ENCODE results near the gene SOX8.

Gene SOX8

DNA sequence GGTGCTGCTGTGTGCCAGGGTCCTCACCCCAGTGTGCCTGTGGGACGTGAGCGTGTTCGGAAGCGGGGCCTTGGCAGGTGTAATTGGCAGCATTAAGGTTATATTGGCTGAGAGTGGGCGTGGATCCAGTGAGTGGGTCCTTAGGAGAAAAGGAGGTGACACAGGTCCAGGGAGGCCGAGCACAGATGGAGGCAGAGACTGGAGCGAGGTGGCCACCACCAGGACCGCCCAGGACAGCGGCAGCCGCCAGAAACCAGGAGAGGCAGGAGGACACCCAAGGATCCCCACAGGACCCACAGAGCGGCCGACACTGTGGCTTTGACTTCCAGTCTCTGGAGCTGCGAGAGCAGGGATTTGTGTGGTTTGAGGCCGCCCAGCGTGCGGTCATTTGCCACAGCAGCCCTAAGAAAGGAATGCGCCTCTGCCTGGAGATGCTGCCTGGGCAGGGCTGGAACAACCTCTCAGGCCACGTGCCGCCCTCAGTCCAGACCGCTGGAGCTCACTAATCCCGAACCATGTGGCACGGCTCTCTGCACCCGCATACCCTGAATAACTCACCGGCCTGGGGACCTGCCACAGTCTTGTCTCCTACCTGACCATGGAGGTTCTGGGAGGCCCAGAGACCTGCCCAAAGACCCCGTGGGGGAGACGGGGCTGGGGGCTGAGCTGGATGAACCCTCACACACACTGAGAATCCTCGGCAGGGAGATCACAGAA, 45.4 kb downstream of the SOX8 start:
- DNase-seq (ENCODE audit: low read depth) = no peak

DNA sequence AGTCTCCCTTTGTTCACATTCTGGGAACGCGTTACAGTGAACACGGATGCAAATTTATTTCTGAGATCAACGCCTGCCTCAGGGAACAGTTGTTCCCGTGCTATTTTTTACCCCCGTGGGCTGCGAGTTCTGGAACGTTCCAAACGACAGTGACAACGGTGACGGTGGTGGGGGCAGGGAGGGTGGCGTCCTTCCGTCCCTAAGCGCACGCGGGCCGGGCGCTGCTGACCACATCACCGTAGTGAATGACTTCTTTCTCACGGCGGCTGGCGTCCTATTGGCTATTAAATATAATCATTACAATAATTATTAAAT, 45.9 kb downstream of the SOX8 start:
- no peak for DNase-seq (ENCODE audit: low read depth)

DNA sequence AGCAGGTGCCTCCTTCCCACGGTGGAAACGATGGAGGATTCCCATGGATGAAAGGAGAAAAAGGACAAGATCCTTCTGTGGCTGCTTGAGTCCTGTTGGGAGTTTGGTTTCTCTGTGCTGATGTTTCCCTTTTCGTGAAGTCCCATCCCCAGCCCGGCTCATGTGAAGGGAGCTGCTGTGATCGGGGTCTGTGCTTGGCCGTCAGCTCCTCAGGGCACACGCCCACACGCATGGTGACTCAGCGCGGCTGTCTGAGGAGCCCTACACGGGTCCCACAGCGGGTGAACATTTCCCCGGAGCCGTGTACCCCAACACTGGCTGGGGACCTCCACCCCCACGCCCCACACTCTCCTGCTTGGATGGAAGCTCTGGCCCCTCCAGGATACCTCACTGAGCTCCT, 46.5 kb downstream of the SOX8 start:
- DNase-seq (ENCODE audit: low read depth) = no peak

DNA sequence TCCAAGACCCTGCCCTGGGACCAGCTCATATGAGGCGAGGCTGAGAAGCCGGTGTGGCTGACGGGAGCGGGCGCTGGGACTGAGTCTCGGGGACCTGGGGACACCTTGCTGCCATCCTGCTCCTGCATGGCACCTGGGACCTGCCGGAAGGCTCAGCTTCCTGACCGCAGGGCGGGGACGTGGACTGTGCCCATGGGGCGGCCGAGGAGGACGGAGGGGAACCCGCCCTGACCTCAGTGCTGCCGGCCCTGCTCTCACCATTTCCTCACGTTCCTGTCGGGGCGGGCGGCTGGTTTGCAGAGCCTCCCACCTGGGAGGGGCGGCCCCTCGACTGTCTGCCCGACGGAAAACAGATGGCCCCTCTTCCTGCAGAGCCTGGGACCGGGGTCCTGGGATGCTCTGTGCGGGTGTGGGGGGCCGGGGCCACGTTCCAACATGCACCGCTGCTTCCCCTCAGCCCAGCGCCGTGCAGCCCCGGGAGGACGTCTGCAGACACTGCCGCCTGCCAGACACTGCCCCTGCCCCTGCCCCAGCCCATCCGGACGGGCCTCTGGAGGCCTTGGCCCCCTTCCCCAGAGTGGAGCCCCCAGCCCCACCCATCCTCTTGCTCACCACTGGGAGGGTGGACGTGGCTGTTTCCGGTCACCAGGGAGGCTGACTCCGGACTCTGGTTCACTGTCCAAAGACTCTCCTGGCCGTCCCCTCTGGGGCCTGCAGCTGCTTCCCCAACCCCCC, 47.1 kb downstream of the SOX8 start:
- no peak for DNase-seq (ENCODE audit: low read depth)

DNA sequence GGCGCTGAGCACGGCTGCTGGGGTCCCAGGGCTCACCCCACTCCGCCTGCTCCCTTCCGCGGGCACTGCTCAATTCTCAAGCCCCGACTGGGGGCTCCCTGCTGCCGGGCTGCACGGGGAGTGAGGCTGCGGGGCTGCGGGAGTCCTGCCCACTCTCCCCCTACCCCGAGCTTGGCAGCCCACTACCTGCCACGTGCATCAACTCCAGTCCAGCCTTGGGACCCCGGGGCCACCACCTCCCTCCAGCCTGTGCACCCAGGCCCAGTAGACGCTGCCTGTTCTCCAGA, 47.6 kb downstream of the SOX8 start:
- DNase-seq (ENCODE audit: low read depth) = no peak

DNA sequence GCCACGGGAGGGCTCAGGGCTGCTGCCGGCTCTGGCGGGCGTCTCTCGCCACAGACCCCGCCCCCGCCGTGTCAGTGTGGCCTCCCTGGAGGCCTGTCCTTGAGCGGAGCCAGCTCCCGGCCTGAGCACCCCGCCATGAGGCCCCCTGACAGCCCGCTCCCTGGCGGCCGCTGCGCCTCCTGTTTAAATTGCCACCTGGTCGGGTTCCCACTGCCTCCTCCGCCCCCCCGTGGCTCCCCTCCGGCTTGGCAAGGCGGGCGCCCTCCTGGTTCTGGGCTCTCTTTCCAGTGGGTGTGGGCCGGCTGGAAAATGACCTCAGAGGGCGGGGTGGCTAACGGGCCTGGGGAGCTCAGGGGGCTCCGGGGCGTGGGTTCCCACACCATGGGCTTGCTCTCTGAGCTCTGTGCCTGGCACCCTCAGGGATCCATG, 48.9 kb downstream of the SOX8 start:
- no peak for DNase-seq (ENCODE audit: low read depth)

DNA sequence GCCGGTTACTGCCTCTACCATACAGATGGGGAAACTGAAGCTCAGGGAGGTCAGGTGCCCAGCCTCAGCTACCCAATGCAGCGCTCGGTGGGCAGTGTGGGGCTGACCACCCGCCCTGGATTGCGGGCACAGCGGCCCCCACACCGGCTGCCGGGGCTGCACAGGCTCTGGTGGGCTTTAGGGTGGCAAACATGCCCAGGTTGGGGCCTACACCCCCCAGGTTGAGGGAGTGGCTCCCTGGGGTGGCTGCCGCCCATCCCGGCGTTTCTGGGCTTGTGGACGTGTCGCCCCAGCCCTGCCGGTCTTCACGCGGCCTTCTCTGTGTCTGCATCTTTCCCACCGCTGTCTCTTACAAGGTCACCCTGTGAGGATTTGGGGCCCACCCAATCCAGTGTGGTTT, 50.1 kb downstream of the SOX8 start:
- DNase-seq (ENCODE audit: low read depth) = no peak

DNA sequence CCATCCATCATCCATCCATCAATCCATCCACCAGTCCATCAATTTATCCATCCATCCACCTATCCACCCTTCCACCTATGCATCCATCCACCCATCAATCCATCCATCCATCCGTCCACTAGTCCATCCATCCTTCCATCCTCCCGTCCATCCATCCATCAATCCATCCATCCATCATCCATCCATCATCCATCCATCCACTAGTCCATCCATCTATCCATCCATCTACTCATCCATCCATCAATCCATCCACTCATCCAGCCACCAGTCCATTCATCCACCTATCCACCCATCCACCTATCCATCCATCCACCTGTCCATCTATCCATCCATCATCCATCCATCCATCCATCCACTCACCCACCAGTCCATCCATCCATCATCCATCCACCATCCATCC, 51.0 kb downstream of the SOX8 start:
- DNase-seq (ENCODE audit: low read depth) = no peak

DNA sequence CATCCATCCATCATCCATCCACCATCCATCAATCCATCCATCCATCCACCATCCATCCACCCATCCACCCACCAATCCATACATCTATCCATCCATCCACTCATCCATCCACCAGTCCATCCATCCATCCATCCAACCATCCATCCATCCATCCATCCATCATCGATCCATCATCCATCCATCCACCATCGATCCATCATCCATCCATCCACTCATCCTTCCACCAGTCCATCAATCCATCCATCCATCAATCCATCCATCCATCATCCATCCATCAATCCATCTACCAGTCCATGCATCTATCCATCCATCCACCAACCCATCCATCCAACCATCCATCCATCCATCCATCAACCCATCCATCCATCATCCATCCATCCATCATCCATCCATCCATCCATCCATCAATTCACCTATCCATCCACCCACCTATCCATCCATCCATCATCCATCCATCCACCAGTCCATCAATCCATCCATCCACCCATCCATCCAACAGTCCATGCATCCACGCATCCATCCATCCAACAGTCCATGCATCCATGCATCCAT, 51.6 kb downstream of the SOX8 start:
- no peak for DNase-seq (ENCODE audit: low read depth)

DNA sequence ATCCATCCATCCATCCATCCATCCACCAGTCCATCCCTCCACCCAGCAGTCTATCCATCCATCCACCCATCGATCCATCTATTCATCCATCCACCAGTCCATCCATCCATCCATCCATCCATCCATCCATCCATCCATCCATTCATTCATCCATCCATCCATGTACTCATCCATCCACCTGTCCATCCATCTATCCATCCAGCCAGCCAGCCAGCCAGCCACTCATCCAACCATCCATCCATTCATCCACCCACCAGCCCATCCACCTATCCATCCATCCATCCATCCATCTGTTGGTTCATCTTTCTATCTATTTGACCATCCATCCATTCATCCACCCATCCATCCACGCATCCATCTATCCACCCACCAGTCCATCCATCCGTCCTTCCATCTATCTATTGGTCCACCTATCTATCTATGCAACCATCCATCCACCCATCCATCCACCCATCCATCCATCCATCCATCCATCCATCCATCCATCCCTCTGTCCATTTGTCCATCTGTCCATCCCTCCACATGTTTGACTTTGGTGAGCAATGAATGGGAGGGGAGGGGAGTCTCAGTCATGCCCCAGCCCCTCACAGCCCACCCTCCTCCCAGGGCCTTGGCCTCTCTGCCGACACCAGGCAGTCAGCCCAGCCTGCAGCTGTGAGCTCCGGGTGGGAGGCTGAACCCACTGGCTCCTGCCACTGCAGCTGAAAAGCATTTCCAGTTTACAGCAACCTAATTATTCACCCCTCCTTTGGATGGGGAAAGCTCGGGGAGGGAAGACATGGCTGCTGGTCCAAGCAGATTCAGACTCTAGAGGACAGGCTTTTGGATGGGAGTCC, 52.9 kb downstream of the SOX8 start:
- DNase-seq (ENCODE audit: low read depth) = no peak

DNA sequence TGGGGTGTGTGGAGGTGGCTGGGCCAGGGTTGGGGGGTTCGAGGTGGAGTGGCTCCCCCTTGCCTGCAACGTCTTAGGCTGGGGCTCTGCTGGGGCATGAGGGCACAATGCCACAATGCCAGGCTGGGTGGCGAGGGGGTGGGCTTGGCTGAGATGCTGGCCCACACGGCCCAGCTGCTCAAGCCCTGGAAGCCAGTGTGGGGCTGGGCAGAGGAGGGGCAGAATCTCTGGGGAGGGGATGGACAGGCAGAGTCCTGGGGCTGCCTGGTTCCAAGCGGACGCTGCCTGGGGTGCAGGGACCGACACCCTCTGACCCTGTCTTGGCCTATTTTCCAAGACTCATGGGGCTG, 53.5 kb downstream of the SOX8 start:
- DNase-seq (ENCODE audit: low read depth) = no peak

DNA sequence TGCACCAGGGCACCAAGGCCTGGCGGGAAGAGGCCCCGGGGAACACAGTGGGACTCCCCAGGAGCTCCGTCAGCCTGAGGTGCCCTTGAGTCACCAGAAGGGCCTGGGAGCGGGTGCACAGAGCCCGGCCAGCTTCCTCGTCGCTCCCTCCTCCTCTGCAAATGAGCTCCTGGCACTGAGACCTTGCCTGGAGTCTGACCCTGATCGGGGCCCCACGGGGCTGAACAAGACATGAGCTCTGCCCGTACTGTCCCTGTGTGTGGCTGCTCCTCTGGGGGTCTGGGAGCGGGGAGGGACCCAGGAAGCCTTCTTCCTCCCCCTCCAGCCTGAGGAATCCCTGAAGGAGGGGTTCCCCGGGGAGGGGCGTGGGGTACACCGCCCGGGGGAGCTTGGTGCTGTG, 54.6 kb downstream of the SOX8 start:
- no peak for DNase-seq (ENCODE audit: low read depth)

Data from T-helper 22 cell (primary cell).